ENCODE measurements around the gene PCDHA4.

DNA sequence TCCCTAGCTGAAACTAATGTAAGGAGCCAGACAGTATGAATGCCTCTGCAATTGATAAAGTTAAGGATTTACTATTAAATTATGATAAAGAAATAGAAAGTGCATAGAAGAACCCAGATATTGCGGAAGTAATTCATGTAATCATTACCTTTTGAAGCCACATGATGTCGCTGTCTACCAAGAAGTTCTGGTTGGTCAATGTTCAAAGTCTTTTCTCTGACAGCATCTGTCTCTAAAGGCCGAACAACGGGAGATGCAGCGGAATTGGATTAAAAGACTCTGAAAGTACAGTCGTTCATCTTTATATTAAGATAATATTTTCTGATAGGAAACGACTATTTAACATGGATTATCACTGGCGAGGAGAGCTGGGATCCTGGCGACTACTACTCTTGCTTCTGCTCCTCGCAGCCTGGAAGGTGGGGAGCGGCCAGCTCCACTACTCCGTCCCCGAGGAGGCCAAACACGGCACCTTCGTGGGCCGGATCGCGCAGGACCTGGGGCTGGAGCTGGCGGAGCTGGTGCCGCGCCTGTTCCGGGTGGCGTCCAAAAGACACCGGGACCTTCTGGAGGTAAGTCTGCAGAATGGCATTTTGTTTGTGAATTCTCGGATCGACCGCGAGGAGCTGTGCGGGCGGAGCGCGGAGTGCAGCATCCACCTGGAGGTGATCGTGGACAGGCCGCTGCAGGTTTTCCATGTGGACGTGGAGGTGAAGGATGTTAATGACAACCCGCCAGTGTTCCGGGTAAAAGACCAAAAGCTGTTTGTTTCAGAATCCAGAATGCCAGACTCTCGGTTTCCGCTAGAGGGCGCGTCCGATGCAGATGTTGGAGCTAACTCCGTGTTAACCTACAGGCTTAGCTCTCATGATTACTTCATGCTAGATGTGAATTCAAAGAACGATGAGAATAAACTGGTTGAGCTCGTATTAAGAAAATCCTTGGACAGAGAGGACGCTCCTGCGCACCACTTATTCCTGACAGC is 34.4 kb downstream of the PCDHA4 start, which contains the start of gene PCDHA8:
- no peak for TF ChIP-seq POU6F1 (CRISPR knock-in tag; IDR thresholded peaks at IDR 0.05; ENCODE audit: borderline replicate concordance, low read depth)
- no peak for TF ChIP-seq ZFP30 (CRISPR knock-in tag; IDR thresholded peaks at IDR 0.05)
- TF ChIP-seq ZNF70 (CRISPR knock-in tag; IDR thresholded peaks at IDR 0.05), result no peak
- TF ChIP-seq, protein P1, sequence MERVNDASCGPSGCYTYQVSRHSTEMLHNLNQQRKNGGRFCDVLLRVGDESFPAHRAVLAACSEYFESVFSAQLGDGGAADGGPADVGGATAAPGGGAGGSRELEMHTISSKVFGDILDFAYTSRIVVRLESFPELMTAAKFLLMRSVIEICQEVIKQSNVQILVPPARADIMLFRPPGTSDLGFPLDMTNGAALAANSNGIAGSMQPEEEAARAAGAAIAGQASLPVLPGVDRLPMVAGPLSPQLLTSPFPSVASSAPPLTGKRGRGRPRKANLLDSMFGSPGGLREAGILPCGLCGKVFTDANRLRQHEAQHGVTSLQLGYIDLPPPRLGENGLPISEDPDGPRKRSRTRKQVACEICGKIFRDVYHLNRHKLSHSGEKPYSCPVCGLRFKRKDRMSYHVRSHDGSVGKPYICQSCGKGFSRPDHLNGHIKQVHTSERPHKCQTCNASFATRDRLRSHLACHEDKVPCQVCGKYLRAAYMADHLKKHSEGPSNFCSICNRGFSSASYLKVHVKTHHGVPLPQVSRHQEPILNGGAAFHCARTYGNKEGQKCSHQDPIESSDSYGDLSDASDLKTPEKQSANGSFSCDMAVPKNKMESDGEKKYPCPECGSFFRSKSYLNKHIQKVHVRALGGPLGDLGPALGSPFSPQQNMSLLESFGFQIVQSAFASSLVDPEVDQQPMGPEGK (CRISPR knock-in tag; IDR thresholded peaks at IDR 0.05; ENCODE audit: borderline replicate concordance), result no peak
- TF ChIP-seq TCF4 (CRISPR knock-in tag; IDR thresholded peaks at IDR 0.05; ENCODE audit: borderline replicate concordance), result no peak
- no peak for TF ChIP-seq BACH2 (CRISPR knock-in tag; IDR thresholded peaks at IDR 0.05; ENCODE audit: borderline replicate concordance)
- TF ChIP-seq ISL1 (CRISPR knock-in tag; IDR thresholded peaks at IDR 0.05), result no peak
- TF ChIP-seq ZNF565 (CRISPR knock-in tag; conservative IDR thresholded peaks at IDR 0.05; ENCODE audit: low read depth), result no peak
- TF ChIP-seq ZNF8 (CRISPR knock-in tag; IDR thresholded peaks at IDR 0.05), result no peak
